Measurements from ENCODE around the gene NFIL3. TPM values are rescaled to one million over a fixed set of nuclear protein-coding genes. Genes with fewer than 3 reads are reported as not detected.
"Not testable (repeated sequence)": the region's sequence is repeated elsewhere in the genome, so short reads cannot be mapped to it uniquely, and the experiment has no call there.

The NFIL3 gene
- polyA plus RNA-seq, 1 donor from 2014 or later = 31.6 TPM

DNA sequence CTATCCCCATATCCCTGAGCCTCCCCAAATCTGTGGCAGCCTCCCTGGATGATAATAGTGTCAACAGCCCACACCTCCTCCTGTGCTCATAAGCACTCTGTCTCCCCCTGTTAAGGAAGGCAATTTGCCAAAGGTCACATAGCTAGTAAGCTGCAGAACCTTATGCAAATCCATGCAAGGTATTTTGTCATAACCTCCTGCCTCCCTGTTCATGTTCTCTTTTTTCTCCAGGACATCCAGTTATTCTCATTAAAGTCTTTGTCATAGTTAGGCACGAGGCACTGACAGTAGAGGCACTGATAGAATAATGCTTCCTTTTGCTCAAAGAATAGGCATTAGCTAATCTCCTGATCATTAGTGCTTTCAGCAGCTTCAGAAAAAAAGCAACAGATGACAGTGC lies 51.7 kb downstream of the NFIL3 start:
- Histone ChIP-seq H3K9me3 (ENCODE audit: low read length) (no peaks in the 10 kb centered on the region), H3K27ac (ENCODE audit: low read length) (no peak overlapping the region), H4K20me1 (ENCODE audit: insufficient read depth) (no peaks in the 10 kb centered on the region), H3K4me3 (ENCODE audit: low read length) (no peak overlapping the region), H3K36me3 (ENCODE audit: insufficient read depth, low read length) (no peaks in the 10 kb centered on the region), H3K79me2 (replicated peaks; ENCODE audit: insufficient read depth, low read length) (no peaks in the 10 kb centered on the region), H2AFZ (ENCODE audit: low read depth, low read length) (no peak overlapping the region), H3K27me3 (ENCODE audit: insufficient read depth, low read depth, low read length) (no peaks in the 10 kb centered on the region), H3K9ac (ENCODE audit: low read length) (no peak overlapping the region), H3K9me2 (ENCODE audit: insufficient read depth, low read length) (no peaks in the 10 kb centered on the region), H3F3A (ENCODE audit: insufficient read depth, low read length, poor library complexity, severe bottlenecking) (no peaks in the 10 kb centered on the region), H3K4me2 (ENCODE audit: low read length) (no peak overlapping the region)
- TF ChIP-seq SMC3 (conservative IDR thresholded peaks at IDR 0.05; ENCODE audit: poor library complexity) (no peak), RAD21 (conservative IDR thresholded peaks at IDR 0.05) (no peak), EZH2 (IDR thresholded peaks at IDR 0.05; ENCODE audit: borderline replicate concordance, insufficient read depth, low read length, poor library complexity, severe bottlenecking) (no peak), EP300 (conservative IDR thresholded peaks at IDR 0.05; ENCODE audit: poor library complexity, severe bottlenecking) (no peak), MXI1 (conservative IDR thresholded peaks at IDR 0.05; ENCODE audit: poor library complexity, severe bottlenecking) (no peak)
- TF ChIP-seq, protein P1, sequence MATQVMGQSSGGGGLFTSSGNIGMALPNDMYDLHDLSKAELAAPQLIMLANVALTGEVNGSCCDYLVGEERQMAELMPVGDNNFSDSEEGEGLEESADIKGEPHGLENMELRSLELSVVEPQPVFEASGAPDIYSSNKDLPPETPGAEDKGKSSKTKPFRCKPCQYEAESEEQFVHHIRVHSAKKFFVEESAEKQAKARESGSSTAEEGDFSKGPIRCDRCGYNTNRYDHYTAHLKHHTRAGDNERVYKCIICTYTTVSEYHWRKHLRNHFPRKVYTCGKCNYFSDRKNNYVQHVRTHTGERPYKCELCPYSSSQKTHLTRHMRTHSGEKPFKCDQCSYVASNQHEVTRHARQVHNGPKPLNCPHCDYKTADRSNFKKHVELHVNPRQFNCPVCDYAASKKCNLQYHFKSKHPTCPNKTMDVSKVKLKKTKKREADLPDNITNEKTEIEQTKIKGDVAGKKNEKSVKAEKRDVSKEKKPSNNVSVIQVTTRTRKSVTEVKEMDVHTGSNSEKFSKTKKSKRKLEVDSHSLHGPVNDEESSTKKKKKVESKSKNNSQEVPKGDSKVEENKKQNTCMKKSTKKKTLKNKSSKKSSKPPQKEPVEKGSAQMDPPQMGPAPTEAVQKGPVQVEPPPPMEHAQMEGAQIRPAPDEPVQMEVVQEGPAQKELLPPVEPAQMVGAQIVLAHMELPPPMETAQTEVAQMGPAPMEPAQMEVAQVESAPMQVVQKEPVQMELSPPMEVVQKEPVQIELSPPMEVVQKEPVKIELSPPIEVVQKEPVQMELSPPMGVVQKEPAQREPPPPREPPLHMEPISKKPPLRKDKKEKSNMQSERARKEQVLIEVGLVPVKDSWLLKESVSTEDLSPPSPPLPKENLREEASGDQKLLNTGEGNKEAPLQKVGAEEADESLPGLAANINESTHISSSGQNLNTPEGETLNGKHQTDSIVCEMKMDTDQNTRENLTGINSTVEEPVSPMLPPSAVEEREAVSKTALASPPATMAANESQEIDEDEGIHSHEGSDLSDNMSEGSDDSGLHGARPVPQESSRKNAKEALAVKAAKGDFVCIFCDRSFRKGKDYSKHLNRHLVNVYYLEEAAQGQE (IDR thresholded peaks at IDR 0.05; ENCODE audit: borderline replicate concordance) = no peak
- TF ChIP-seq, protein P2, sequence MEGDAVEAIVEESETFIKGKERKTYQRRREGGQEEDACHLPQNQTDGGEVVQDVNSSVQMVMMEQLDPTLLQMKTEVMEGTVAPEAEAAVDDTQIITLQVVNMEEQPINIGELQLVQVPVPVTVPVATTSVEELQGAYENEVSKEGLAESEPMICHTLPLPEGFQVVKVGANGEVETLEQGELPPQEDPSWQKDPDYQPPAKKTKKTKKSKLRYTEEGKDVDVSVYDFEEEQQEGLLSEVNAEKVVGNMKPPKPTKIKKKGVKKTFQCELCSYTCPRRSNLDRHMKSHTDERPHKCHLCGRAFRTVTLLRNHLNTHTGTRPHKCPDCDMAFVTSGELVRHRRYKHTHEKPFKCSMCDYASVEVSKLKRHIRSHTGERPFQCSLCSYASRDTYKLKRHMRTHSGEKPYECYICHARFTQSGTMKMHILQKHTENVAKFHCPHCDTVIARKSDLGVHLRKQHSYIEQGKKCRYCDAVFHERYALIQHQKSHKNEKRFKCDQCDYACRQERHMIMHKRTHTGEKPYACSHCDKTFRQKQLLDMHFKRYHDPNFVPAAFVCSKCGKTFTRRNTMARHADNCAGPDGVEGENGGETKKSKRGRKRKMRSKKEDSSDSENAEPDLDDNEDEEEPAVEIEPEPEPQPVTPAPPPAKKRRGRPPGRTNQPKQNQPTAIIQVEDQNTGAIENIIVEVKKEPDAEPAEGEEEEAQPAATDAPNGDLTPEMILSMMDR (IDR thresholded peaks at IDR 0.05; ENCODE audit: poor library complexity, severe bottlenecking) = no peak

DNA sequence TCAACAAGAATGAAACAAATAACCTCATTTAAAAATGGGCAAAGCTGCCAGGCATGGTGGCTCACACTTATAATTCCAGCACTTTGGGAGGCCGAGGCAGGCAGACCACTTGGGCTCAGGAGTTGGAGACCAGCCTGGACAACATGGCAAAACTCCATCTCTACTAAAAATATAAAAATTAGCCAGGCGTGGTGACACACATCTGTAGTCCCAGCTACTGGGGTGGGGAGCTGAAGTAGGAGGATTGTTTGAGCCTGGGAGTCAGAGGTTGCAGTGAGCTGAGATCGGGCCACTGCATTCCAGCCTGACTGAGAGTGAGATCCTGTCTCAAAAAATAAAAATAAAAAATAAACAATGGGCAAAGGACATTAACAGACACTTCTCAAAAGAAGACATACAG lies 53.6 kb downstream of the NFIL3 start:
- H3K9ac ChIP-seq (ENCODE audit: low read length); H3K4me3 ChIP-seq (ENCODE audit: low read length); H3K79me2 ChIP-seq (replicated peaks; ENCODE audit: insufficient read depth, low read length); H3K27ac ChIP-seq (ENCODE audit: low read length); H4K20me1 ChIP-seq (ENCODE audit: insufficient read depth); H3K4me2 ChIP-seq (ENCODE audit: low read length); H3K9me2 ChIP-seq (ENCODE audit: insufficient read depth, low read length); H3F3A ChIP-seq (ENCODE audit: insufficient read depth, low read length, poor library complexity, severe bottlenecking); H3K27me3 ChIP-seq (ENCODE audit: insufficient read depth, low read depth, low read length); H2AFZ ChIP-seq (ENCODE audit: low read depth, low read length); H3K36me3 ChIP-seq (ENCODE audit: insufficient read depth, low read length); H3K9me3 ChIP-seq (ENCODE audit: low read length): not testable (repeated sequence)

DNA sequence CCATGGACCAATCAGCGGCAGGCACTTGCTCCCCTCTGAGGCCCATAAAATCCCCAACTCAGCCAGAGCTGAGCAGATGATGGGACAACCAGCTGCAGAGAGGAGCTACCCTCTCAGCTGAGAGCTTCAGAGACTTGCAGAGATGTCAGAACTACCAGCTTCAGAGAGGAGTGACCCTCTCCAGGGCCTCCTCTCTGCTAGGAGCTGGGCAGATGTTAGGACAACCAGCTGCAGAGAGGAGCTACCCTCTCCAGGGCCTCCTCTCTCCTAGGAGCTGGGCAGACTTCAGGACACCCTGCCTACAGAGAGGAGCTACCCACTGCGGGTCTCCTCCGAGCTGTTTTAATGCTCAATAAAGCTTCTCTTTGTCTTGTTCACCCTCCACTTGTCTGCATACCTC lies 58.9 kb downstream of the NFIL3 start:
- Histone ChIP-seq H3K9ac (ENCODE audit: low read length) (no peak overlapping the region), H3K4me3 (ENCODE audit: low read length) (no peak overlapping the region), H3K9me3 (ENCODE audit: low read length) (no peaks in the 10 kb centered on the region), H2AFZ (ENCODE audit: low read depth, low read length) (no peak overlapping the region), H3K79me2 (replicated peaks; ENCODE audit: insufficient read depth, low read length) (peaks cover 3% of the 10 kb centered on the region), H3K27me3 (ENCODE audit: insufficient read depth, low read depth, low read length) (no peaks in the 10 kb centered on the region), H3K4me2 (ENCODE audit: low read length) (no peak overlapping the region), H3K36me3 (ENCODE audit: insufficient read depth, low read length) (no peaks in the 10 kb centered on the region), H3K9me2 (ENCODE audit: insufficient read depth, low read length) (no peaks in the 10 kb centered on the region), H4K20me1 (ENCODE audit: insufficient read depth) (no peaks in the 10 kb centered on the region), H3K27ac (ENCODE audit: low read length) (no peak overlapping the region), H3F3A (ENCODE audit: insufficient read depth, low read length, poor library complexity, severe bottlenecking) (no peaks in the 10 kb centered on the region)
- TF ChIP-seq, protein P2 (IDR thresholded peaks at IDR 0.05; ENCODE audit: poor library complexity, severe bottlenecking) = no peak
- TF ChIP-seq MXI1 (conservative IDR thresholded peaks at IDR 0.05; ENCODE audit: poor library complexity, severe bottlenecking) (no peak), EZH2 (IDR thresholded peaks at IDR 0.05; ENCODE audit: borderline replicate concordance, insufficient read depth, low read length, poor library complexity, severe bottlenecking) (no peak), TAF1 (IDR thresholded peaks at IDR 0.05; ENCODE audit: low read depth) (no peak), SMC3 (conservative IDR thresholded peaks at IDR 0.05; ENCODE audit: poor library complexity) (no peak), RAD21 (conservative IDR thresholded peaks at IDR 0.05) (no peak), POLR2AphosphoS5 (IDR thresholded peaks at IDR 0.05) (no peak), EP300 (conservative IDR thresholded peaks at IDR 0.05; ENCODE audit: poor library complexity, severe bottlenecking) (no peak)
- TF ChIP-seq, protein P1 (IDR thresholded peaks at IDR 0.05; ENCODE audit: borderline replicate concordance) = no peak
